Heart left ventricle (tissue), 13 donors: ENCODE results near the gene SYNDIG1L.

Experiments
- CTCF ChIP-seq, 12 donors: fragments of 200-600 bp; sonication (generic) in 4 of 12; IDR thresholded peaks; one replicate each; pipeline versions ENCODE4 v1.5.0 to v1.8.0; 2018 to 2022; ENCODE audit warnings: antibody characterized with exemption in 12 of 12, mild to moderate bottlenecking in 5 of 12
- POLR2A ChIP-seq, 2 donors: fragments of 450-650 bp; IDR thresholded peaks; one replicate each; pipeline ENCODE4 v1.6.1; 2017; ENCODE audit warnings: antibody characterized with exemption in 2 of 2, mild to moderate bottlenecking in 2 of 2, moderate library complexity in 2 of 2
- donor health status: ischemic (EF 13 %, LVEDD 7.1; RV severe dilation, severe dysfunction).
- donor health status: DM: no; HTN: yes; CAD: no.
- donor health status: DM: no; HTN: no; CAD: no.
- donor health status: ischemic (EF 25% LVEDD 6.9; RV normal size, moderate dysfunction).
- donor health status: ischemic (EF 25% LVEDD 5.7; RV mildly dilated, moderate dysfunction).
- donor health status: ischemic (EF 35%, LVEDD 5.7; RV mildly dilated, moderate dysfunction).
- donor health status: nonischemic (EF 11% LVEDD 7.7; RV severe dilation, severe dysfunction).
- donor health status: DM: yes; HTN: yes; CAD: no.
- donor health status: PGD.
- donor health status: ischemic (EF 29% LVEDD 5.4; RV normal size, mild dysfunction).
- donor health status: nonischemic (EF 23%, LVEDD 6.1; RV moderate dilation, normal function).

GRCh38 chr14:74382231-74382630 lies 43.8 kb downstream of the SYNDIG1L start:
- no peak for TF ChIP-seq CTCF (IDR thresholded peaks at IDR 0.05)
- TF ChIP-seq POLR2A (IDR thresholded peaks at IDR 0.05): no peak
